ENCODE measurements around the gene NCK1.

NCK1 gene

GRCh38 chr3:136937175-136937574 is 75.2 kb downstream of the NCK1 start:
- no peak for TF ChIP-seq CTCF (IDR thresholded peaks at IDR 0.05; ENCODE audit: borderline replicate concordance, insufficient read depth, low read depth, low read length)
- no peak overlapping the region for H3K4me3 ChIP-seq (ENCODE audit: low read depth, low read length)

- no peak overlapping the region for H3K4me3 ChIP-seq (ENCODE audit: low read depth, low read length)
- no peak for TF ChIP-seq CTCF (IDR thresholded peaks at IDR 0.05; ENCODE audit: borderline replicate concordance, insufficient read depth, low read depth, low read length)
Measured at GRCh38 chr3:136937851-136938250, 75.8 kb downstream of the NCK1 start.

GRCh38 chr3:136938334-136938733 is 76.3 kb downstream of the NCK1 start:
- H3K4me3 ChIP-seq (ENCODE audit: low read depth, low read length) = no peak overlapping the region

GRCh38 chr3:136939489-136939888 is 77.5 kb downstream of the NCK1 start:
- no peak overlapping the region for H3K4me3 ChIP-seq (ENCODE audit: low read depth, low read length)
- no peak for TF ChIP-seq CTCF (IDR thresholded peaks at IDR 0.05; ENCODE audit: borderline replicate concordance, insufficient read depth, low read depth, low read length)

More at GRCh38 chr3:136938334-136938733, 76.3 kb downstream of the NCK1 start:
- no peak for TF ChIP-seq CTCF (IDR thresholded peaks at IDR 0.05; ENCODE audit: borderline replicate concordance, insufficient read depth, low read depth, low read length)

- H3K4me3 ChIP-seq (ENCODE audit: low read depth, low read length) = no peak overlapping the region
Measured at GRCh38 chr3:136942803-136943202, 80.8 kb downstream of the NCK1 start.

GRCh38 chr3:136943436-136943835 is 81.4 kb downstream of the NCK1 start:
- TF ChIP-seq CTCF (IDR thresholded peaks at IDR 0.05; ENCODE audit: borderline replicate concordance, insufficient read depth, low read depth, low read length) = no peak
- no peak overlapping the region for H3K4me3 ChIP-seq (ENCODE audit: low read depth, low read length)

More at GRCh38 chr3:136942803-136943202, 80.8 kb downstream of the NCK1 start:
- TF ChIP-seq CTCF (IDR thresholded peaks at IDR 0.05; ENCODE audit: borderline replicate concordance, insufficient read depth, low read depth, low read length) = no peak

GRCh38 chr3:136946978-136947377 is 85.0 kb downstream of the NCK1 start:
- no peak overlapping the region for H3K4me3 ChIP-seq (ENCODE audit: low read depth, low read length)
- no peak for TF ChIP-seq CTCF (IDR thresholded peaks at IDR 0.05; ENCODE audit: borderline replicate concordance, insufficient read depth, low read depth, low read length)
